SK-N-MC (cell line): ENCODE data around the gene CDH4.

Experiments
- EZH2 ChIP-seq: fragments of 200-600 bp; sonication (generic); IDR thresholded peaks from one replicate; pipeline ENCODE4 v1.6.1; 2017; ENCODE audit warnings: antibody characterized with exemption
- POLR2AphosphoS5 ChIP-seq: IDR thresholded peaks from 2 replicates; pipeline ENCODE4 v1.6.1; 2012; ENCODE audit warnings: mild to moderate bottlenecking, low read depth, low read length, borderline replicate concordance

GRCh38 chr20:61733216-61733615 is 481.2 kb downstream of the CDH4 start:
- TF ChIP-seq EZH2 = no peak
- no peak for TF ChIP-seq POLR2AphosphoS5
